DND-41 (cell line): ENCODE measurements around the gene CASP12.

ENCODE experiments used
- CTCF ChIP-seq: IDR thresholded peaks from 2 replicates; pipeline ENCODE4 v1.5.1; 2012; ENCODE audit warnings: borderline replicate concordance, low read length, moderate library complexity, mild to moderate bottlenecking; ENCODE audit not compliant: poor library complexity, severe bottlenecking; ENCODE audit errors: extremely low read depth
- EZH2 ChIP-seq: IDR thresholded peaks from 3 replicates; pipeline ENCODE4 v1.6.1; 2012; ENCODE audit warnings: borderline replicate concordance, low read depth, mild to moderate bottlenecking, moderate library complexity, low read length, inconsistent platforms; ENCODE audit not compliant: severe bottlenecking

GRCh38 chr11:104855965-104856364, 42.3 kb downstream of the CASP12 start:
- TF ChIP-seq CTCF: no peak
- TF ChIP-seq EZH2: no peak
